ENCODE results near the gene KAT14. TPM values are rescaled to one million over a fixed set of nuclear protein-coding genes. Genes with fewer than 3 reads are reported as not detected.
"Not testable (repeated sequence)": the region's sequence is repeated elsewhere in the genome, so short reads cannot be mapped to it uniquely, and the experiment has no call there.

The KAT14 gene
- total and polyA plus RNA-seq, 4 donors = 5.3 to 12.9 (median 8.6) TPM

GRCh38 chr20:18093388-18093787 lies 44.3 kb upstream of the KAT14 start:
- H3K4me1 ChIP-seq (ENCODE audit: control insufficient read depth in 5 of 5, insufficient read depth in 5 of 5, low read length in 5 of 5) = no peaks in the 10 kb centered on the region
- H3K27ac ChIP-seq (ENCODE audit: low read depth in 1 of 2, low read length in 1 of 2) = no peak overlapping the region
- TF ChIP-seq CTCF (IDR thresholded peaks at IDR 0.05; ENCODE audit: control extremely low read depth, extremely low read depth) = no peak
- H3K9ac ChIP-seq (ENCODE audit: insufficient read depth in 1 of 2, low read length in 2 of 2) = no peak overlapping the region
- 85 to 90% methylated on average over 10 of the region's 10 CpGs for WGBS, 2 donors
- H3K27me3 ChIP-seq (ENCODE audit: control insufficient read depth in 3 of 3, insufficient read depth in 3 of 3, low read length in 2 of 3) = no peaks in the 10 kb centered on the region
- H3K9me3 ChIP-seq (ENCODE audit: control insufficient read depth in 4 of 4, insufficient read depth in 3 of 4, low read length in 3 of 4) = peaks cover 0 to 2% (median 0%) of the 10 kb centered on the region in 4 donors
- no peaks in the 10 kb centered on the region for H3K36me3 ChIP-seq (ENCODE audit: control insufficient read depth in 4 of 4, insufficient read depth in 4 of 4, low read length in 4 of 4)
- no peak overlapping the region for H3K4me3 ChIP-seq
- no peak for ATAC-seq (ENCODE audit: insufficient read depth, low FRiP score)
- no peak for DNase-seq

- TF ChIP-seq CTCF (IDR thresholded peaks at IDR 0.05; ENCODE audit: control extremely low read depth, extremely low read depth) = no peak
- H3K4me3 ChIP-seq = no peak overlapping the region
- no peaks in the 10 kb centered on the region for H3K27me3 ChIP-seq (ENCODE audit: control insufficient read depth in 3 of 3, insufficient read depth in 3 of 3, low read length in 2 of 3)
- H3K27ac ChIP-seq (ENCODE audit: low read depth in 1 of 2, low read length in 1 of 2) = no peak overlapping the region
- H3K4me1 ChIP-seq (ENCODE audit: control insufficient read depth in 5 of 5, insufficient read depth in 5 of 5, low read length in 5 of 5) = no peaks in the 10 kb centered on the region
- no peak overlapping the region for H3K9ac ChIP-seq (ENCODE audit: insufficient read depth in 1 of 2, low read length in 2 of 2)
- ATAC-seq (ENCODE audit: insufficient read depth, low FRiP score) = no peak
- H3K9me3 ChIP-seq (ENCODE audit: control insufficient read depth in 4 of 4, insufficient read depth in 3 of 4, low read length in 3 of 4) = peaks cover 0 to 2% (median 0%) of the 10 kb centered on the region in 4 donors
- 72 to 80% methylated on average over 5 of the region's 5 CpGs for WGBS, 2 donors
- no peaks in the 10 kb centered on the region for H3K36me3 ChIP-seq (ENCODE audit: control insufficient read depth in 4 of 4, insufficient read depth in 4 of 4, low read length in 4 of 4)
- DNase-seq = no peak
Observed at GRCh38 chr20:18094191-18094590, 43.5 kb upstream of the KAT14 start.

- H3K9ac ChIP-seq (ENCODE audit: insufficient read depth in 1 of 2, low read length in 2 of 2); H3K9me3 ChIP-seq (ENCODE audit: control insufficient read depth in 4 of 4, insufficient read depth in 3 of 4, low read length in 3 of 4); ATAC-seq (ENCODE audit: insufficient read depth, low FRiP score); DNase-seq; H3K4me3 ChIP-seq; H3K4me1 ChIP-seq (ENCODE audit: control insufficient read depth in 5 of 5, insufficient read depth in 5 of 5, low read length in 5 of 5); H3K36me3 ChIP-seq (ENCODE audit: control insufficient read depth in 4 of 4, insufficient read depth in 4 of 4, low read length in 4 of 4); H3K27ac ChIP-seq (ENCODE audit: low read depth in 1 of 2, low read length in 1 of 2); H3K27me3 ChIP-seq (ENCODE audit: control insufficient read depth in 3 of 3, insufficient read depth in 3 of 3, low read length in 2 of 3): not testable (repeated sequence)
- 94 to 96% methylated on average over 11 of the region's 11 CpGs for WGBS, 2 donors
Observed at GRCh38 chr20:18100569-18100968, 37.1 kb upstream of the KAT14 start.

GRCh38 chr20:18101125-18101810 lies 36.4 kb upstream of the KAT14 start:
- Histone ChIP-seq H3K4me3 (no peak overlapping the region), H3K27ac (ENCODE audit: low read depth in 1 of 2, low read length in 1 of 2) (no peak overlapping the region), H3K9me3 (ENCODE audit: control insufficient read depth in 4 of 4, insufficient read depth in 3 of 4, low read length in 3 of 4) (no peaks in the 10 kb centered on the region), H3K4me1 (ENCODE audit: control insufficient read depth in 5 of 5, insufficient read depth in 5 of 5, low read length in 5 of 5) (no peaks in the 10 kb centered on the region), H3K36me3 (ENCODE audit: control insufficient read depth in 4 of 4, insufficient read depth in 4 of 4, low read length in 4 of 4) (no peaks in the 10 kb centered on the region), H3K27me3 (ENCODE audit: control insufficient read depth in 3 of 3, insufficient read depth in 3 of 3, low read length in 2 of 3) (no peaks in the 10 kb centered on the region), H3K9ac (ENCODE audit: insufficient read depth in 1 of 2, low read length in 2 of 2) (no peak overlapping the region)
- ATAC-seq (ENCODE audit: insufficient read depth, low FRiP score) (no peak), DNase-seq (no peak)
- no peak for TF ChIP-seq CTCF (IDR thresholded peaks at IDR 0.05; ENCODE audit: control extremely low read depth, extremely low read depth)
- WGBS, 2 donors = 47 to 53% methylated on average over 7 of the region's 7 CpGs

Measured in lung (tissue), 12 donors.